ENCODE measurements around the gene ZBTB7A.

Gene ZBTB7A

GRCh38 chr19:4102339-4103079 is 35.8 kb upstream of the ZBTB7A start:
- ATAC-seq (ENCODE audit: insufficient read depth, low read depth), result no peak

DNA sequence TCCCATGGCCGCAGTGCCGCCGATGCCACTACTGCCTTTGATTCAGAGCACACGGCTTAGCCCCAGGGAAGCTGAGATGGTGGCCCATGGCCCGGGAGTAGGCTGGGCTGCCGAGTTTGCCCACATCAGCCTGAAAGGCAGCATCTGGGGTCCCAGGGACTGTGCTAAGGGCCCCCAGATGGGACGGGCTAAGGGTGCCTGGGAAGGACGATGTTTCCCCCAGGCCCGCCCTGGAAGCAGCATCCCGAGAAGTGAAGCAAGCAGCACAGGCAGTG is 34.7 kb upstream of the ZBTB7A start:
- Histone ChIP-seq H3K27ac (ENCODE audit: low read length) (no peak overlapping the region), H4K20me1 (ENCODE audit: insufficient read depth, low read length) (peaks cover 13% of the 10 kb centered on the region; the same call in 1 of the 2 replicates), H3K9ac (ENCODE audit: low read depth, low read length) (no peak overlapping the region), H3K4me2 (ENCODE audit: insufficient read depth, low read length) (no peak overlapping the region), H3K4me3 (ENCODE audit: low read depth in 1 of 2, low read length in 2 of 2) (no peak overlapping the region), H3K36me3 (ENCODE audit: insufficient read depth, low read length) (peaks cover 80% of the 10 kb centered on the region), H3K27me3 (ENCODE audit: insufficient read depth, low read length, poor library complexity) (no peaks in the 10 kb centered on the region), H3K4me1 (ENCODE audit: insufficient read depth, low read length) (peaks cover 31% of the 10 kb centered on the region), H3K79me2 (ENCODE audit: insufficient read depth, low read length) (peaks cover 14% of the 10 kb centered on the region), H2AFZ (ENCODE audit: low read depth, low read length) (no peak overlapping the region), H3K9me3 (ENCODE audit: insufficient read depth, low read length, severe bottlenecking) (no peaks in the 10 kb centered on the region)
- ATAC-seq (ENCODE audit: insufficient read depth, low read depth), result no peak
- TF ChIP-seq CTCF (IDR thresholded peaks at IDR 0.05; ENCODE audit: borderline replicate concordance, extremely low read depth, low read length, poor library complexity, severe bottlenecking) (no peak), EZH2 (IDR thresholded peaks at IDR 0.05; ENCODE audit: borderline replicate concordance, low read depth, low read length, severe bottlenecking) (no peak)
- DNase-seq, result no peak

More at GRCh38 chr19:4102339-4103079, 35.8 kb upstream of the ZBTB7A start:
- no peak for DNase-seq
- no peaks in the 10 kb centered on the region for H3K9me3 ChIP-seq (ENCODE audit: insufficient read depth, low read length, severe bottlenecking)
- peaks cover 13% of the 10 kb centered on the region; the same call in 1 of the 2 replicates for H4K20me1 ChIP-seq (ENCODE audit: insufficient read depth, low read length)
- H3K27ac ChIP-seq (ENCODE audit: low read length), result peak overlapping the region; percentile 89; the same call in 1 of the 2 replicates
- H3K9ac ChIP-seq (ENCODE audit: low read depth, low read length), result no peak overlapping the region
- no peak overlapping the region for H2AFZ ChIP-seq (ENCODE audit: low read depth, low read length)
- H3K4me3 ChIP-seq (ENCODE audit: low read depth in 1 of 2, low read length in 2 of 2), result no peak overlapping the region
- no peaks in the 10 kb centered on the region for H3K27me3 ChIP-seq (ENCODE audit: insufficient read depth, low read length, poor library complexity)
- peaks cover 14% of the 10 kb centered on the region for H3K79me2 ChIP-seq (ENCODE audit: insufficient read depth, low read length)
- no peak overlapping the region for H3K4me2 ChIP-seq (ENCODE audit: insufficient read depth, low read length)
- peaks cover 78% of the 10 kb centered on the region for H3K36me3 ChIP-seq (ENCODE audit: insufficient read depth, low read length)
- TF ChIP-seq CTCF (IDR thresholded peaks at IDR 0.05; ENCODE audit: borderline replicate concordance, extremely low read depth, low read length, poor library complexity, severe bottlenecking) (no peak), EZH2 (IDR thresholded peaks at IDR 0.05; ENCODE audit: borderline replicate concordance, low read depth, low read length, severe bottlenecking) (no peak)
- peaks cover 34% of the 10 kb centered on the region for H3K4me1 ChIP-seq (ENCODE audit: insufficient read depth, low read length)

- H3K4me3 ChIP-seq (ENCODE audit: low read depth in 1 of 2, low read length in 2 of 2), result no peak overlapping the region
- TF ChIP-seq EZH2 (IDR thresholded peaks at IDR 0.05; ENCODE audit: borderline replicate concordance, low read depth, low read length, severe bottlenecking) (no peak), CTCF (IDR thresholded peaks at IDR 0.05; ENCODE audit: borderline replicate concordance, extremely low read depth, low read length, poor library complexity, severe bottlenecking) (no peak)
- peaks cover 80% of the 10 kb centered on the region for H3K36me3 ChIP-seq (ENCODE audit: insufficient read depth, low read length)
- DNase-seq (no peak), ATAC-seq (ENCODE audit: insufficient read depth, low read depth) (no peak)
- H3K79me2 ChIP-seq (ENCODE audit: insufficient read depth, low read length), result peaks cover 12% of the 10 kb centered on the region
- H3K4me1 ChIP-seq (ENCODE audit: insufficient read depth, low read length), result peaks cover 27% of the 10 kb centered on the region
- no peak overlapping the region for H3K9ac ChIP-seq (ENCODE audit: low read depth, low read length)
- H3K27me3 ChIP-seq (ENCODE audit: insufficient read depth, low read length, poor library complexity), result no peaks in the 10 kb centered on the region
- no peak overlapping the region for H2AFZ ChIP-seq (ENCODE audit: low read depth, low read length)
- H3K9me3 ChIP-seq (ENCODE audit: insufficient read depth, low read length, severe bottlenecking), result no peaks in the 10 kb centered on the region
- no peak overlapping the region for H3K27ac ChIP-seq (ENCODE audit: low read length)
- no peak overlapping the region for H3K4me2 ChIP-seq (ENCODE audit: insufficient read depth, low read length)
- peaks cover 13% of the 10 kb centered on the region; the same call in 1 of the 2 replicates for H4K20me1 ChIP-seq (ENCODE audit: insufficient read depth, low read length)
Measured at GRCh38 chr19:4100647-4101495, 34.2 kb upstream of the ZBTB7A start.

All from DND-41 (cell line).